SH-SY5Y (cell line): ENCODE results near the gene PRTG.

Experiments used
- GATA2 ChIP-seq: IDR thresholded peaks from 2 replicates; pipeline ENCODE4 v1.6.1; 2011; ENCODE audit warnings: mild to moderate bottlenecking, low read depth, low read length
- GATA3 ChIP-seq: IDR thresholded peaks from 2 replicates; pipeline ENCODE4 v1.6.1; 2011; ENCODE audit warnings: low read depth, mild to moderate bottlenecking, low read length, moderate library complexity

PRTG gene

DNA sequence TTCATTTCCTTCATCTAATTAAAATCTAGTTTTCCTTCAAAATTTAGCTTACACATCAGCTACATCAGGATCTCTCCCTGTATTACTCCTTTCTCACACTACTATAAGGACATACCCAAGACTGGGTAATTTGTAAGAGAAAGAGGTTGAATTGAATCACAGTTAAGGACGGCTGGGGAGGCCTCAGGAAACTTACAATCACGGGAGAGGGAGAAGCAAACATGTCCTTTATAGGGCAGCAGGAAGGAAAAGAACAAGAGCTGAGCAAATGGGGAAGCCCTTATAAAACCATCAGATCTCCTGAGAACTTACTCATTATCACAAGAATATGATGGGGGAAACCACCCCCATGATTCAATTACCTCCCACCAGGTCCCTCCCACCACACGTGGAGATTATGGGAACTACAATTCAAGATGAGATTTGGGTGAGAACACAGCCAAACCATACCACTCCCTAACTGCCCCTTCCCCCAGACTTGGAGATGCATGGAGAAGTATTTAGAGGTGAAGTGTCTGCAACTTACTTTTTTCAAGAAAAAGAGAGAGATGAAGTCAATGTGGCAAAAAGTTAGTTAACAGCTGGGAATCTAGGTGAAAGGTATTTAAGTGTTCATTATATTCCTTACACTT lies 21.3 kb downstream of the PRTG start:
- TF ChIP-seq GATA3 (no peak), GATA2 (no peak)

DNA sequence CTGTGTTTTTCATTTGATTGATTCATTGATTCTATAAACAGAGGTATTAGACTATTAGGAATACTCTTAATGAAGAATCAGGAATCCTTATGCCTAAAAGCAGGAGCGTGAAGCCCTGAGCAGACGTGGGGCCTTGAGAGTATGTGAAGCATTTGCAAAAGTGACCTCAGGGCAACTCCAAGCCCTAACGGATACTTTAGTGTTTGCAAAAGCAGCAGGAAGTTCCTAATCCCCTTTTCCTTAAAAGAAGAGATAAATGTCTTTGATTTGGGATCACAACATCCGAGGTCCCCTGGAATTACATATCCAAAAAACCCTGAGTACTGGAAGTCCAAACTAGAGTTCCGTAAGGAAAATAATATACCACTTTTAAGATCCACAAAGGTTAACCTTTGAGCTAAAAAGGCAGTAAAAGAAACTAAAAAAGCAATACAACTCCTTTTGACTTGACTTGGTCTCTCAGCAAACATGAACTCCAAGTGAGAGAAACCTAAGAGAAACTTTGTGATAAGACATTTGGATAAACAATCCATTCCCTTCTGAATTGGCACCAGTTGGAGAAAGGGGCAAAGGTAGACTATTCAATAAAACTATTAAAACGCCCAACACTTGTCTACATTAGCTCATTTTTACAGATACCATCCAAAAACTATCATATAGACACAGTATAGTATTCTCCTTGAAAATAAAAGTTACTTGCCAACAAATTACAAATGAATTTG lies 27.4 kb downstream of the PRTG start:
- TF ChIP-seq GATA3 (no peak), GATA2 (no peak)

DNA sequence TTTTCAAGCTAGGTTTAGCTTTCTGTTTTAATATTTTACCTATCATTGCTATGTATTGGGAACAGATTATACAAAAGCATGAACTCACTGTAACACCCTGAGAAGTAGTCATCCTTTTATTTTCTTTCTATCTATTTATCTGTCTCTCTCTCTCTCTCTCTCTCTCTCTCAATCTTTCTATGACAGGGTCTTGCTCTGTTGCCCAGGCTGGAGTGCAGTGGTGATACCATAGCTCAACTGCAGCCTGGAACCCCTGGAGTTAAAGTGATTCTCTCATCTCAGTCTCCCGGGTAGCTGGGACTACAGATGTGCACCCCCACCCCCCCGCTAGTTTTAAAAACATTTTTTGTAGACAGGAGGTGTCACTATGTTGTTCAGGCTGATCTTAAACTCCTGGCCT lies 28.9 kb downstream of the PRTG start:
- TF ChIP-seq GATA3 (no peak), GATA2 (no peak)

DNA sequence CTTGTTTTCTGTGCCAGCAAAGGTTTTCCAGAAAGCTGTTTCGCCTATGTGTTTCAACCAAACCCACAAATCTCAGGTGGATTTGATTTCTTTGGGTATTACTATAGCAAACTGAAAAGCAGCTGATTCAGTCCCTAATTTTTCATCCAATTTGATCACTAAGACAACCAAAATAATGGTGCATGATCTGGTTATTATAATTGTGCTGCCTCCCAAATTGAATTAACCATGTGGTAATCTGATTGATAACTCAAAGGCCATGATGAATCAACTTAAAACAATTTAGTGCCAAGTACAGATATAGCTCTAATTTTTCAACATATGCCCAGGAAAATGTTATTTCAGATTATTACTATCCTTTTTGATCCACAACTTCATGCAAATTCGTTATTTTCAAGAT lies 30.6 kb downstream of the PRTG start:
- TF ChIP-seq GATA3 = no peak
- TF ChIP-seq GATA2 = no peak

DNA sequence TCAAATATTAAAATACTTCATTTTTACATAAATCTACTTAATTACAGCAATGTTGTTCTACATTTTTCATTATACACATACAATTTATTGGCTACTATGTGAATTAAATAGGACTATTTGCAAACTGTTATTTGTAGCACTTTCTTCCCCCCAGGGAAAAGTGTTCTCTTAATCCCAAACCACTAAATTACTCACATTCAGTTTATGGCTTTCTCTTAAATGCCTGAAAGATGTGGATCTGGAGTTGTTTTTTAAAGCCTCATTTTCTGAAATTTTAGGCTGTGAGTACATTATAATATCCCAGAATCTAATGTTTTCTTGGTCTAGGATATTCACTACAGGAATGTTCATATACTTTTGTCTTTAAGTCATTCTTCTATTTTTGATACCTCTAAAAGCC lies 32.7 kb downstream of the PRTG start:
- TF ChIP-seq GATA2 (no peak), GATA3 (no peak)

DNA sequence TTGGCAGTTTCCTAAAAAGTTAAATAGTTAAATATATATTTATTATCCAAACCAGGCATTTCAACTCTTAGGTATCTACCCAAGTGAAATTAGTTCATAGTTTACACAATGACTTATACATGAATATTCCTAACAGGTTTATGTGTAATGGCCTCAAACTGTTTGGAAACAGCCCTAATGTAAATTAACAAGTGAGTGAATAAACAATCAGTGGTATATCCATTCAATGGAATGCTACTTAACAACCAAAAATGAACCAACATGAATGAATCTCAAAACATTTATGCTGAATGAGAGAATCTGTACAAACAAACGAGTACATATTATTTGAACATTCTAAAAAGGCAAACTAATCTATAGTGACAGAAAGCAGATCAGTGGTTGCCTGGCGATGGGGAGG lies 33.5 kb downstream of the PRTG start:
- no peak for TF ChIP-seq GATA3
- no peak for TF ChIP-seq GATA2

DNA sequence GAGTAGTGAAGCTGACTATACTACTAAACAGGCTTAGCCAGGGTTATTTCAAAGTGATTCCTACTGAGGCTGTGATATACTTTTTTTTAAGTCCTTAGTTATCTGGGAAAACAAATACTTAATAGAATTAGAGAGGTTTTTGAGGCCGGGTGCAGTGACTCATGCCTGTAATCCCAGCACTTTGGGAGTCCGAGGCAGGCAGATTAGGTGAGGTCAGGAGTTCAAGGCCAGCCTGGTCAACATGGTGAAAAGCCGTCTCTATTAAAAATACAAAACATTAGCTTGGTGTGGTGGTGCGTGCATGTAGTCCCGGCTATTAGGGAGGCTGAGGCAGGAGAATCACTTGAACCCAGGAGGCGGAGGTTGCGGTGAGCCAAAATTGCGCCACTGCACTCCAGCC lies 34.2 kb downstream of the PRTG start:
- TF ChIP-seq GATA3 (no peak), GATA2 (no peak)

DNA sequence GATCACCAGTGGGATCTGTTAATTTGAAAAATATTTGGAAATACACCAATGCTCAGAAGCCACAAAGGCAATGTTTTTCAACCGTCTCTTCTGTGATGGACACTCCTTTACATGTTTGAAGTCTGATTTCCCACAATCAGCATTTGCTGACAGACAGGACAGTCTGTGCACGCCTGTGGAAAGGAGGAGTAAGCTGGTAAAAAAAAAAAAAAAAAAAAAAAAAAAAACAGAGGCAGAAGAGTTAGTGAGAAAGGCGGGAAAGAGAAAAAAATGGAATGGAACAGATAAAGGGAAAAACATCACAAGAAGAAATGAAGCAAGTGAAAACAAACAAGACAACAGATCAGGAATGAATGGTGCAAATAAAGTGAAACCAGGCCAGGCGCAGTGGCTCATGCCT lies 35.0 kb downstream of the PRTG start:
- TF ChIP-seq GATA3 = no peak
- TF ChIP-seq GATA2 = no peak

DNA sequence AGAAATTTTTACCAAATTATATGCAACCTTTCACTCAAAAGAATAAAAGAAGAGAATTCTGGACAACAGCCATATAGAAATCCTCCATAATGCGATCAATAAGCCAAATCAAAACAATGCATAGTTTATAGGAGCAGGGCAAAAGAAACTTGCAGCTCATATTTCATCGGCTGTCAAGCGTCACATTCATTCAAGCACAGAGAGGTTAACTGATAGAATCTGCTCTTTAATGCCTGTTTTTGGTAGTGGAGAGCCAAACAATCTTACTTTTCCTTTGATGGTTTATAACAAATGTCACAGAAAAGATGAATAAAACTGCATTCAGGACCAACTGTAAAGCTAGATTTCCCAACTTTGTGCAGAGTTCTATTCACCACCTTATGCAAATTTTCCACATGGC lies 35.4 kb downstream of the PRTG start:
- TF ChIP-seq GATA3 = no peak
- TF ChIP-seq GATA2 = no peak

DNA sequence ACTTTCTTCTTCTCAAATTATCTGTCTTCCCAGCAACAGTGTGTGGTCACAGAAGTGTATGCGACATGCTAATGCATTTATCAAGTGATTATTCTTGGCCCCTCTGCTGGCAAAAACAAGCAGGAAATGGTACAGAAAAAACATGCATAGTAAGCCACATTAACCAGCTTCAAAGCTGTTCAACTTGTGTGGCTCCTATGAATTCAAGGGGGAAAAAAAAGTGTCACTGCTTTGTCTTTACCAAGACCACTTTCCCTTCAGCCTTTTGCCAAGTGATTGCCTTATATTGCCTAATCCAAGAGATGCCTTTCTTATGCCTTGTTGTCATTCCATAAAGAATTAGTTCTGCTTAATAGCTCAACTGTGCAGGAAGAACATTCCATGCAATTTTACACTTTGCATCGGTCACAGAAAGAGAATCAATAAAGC lies 39.1 kb downstream of the PRTG start:
- no peak for TF ChIP-seq GATA3

DNA sequence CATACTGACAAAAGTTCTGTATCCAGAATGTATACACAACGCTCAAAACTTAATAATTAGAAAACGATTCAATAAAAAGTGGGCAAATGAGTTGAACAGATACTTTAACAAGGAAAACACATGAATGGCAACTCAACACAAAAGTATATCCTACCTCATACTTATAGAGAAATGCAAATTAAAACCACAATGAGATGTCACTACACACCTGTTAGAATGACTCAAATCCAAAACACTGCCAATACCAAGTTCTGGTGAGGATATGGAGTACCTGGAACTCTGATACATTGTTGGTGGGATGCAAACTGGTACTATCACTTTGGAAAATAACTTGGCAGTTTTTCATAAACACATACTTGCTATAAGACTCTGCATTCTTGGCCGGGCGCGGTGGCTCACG lies 42.1 kb downstream of the PRTG start:
- TF ChIP-seq GATA3 = no peak
- TF ChIP-seq GATA2 = no peak

DNA sequence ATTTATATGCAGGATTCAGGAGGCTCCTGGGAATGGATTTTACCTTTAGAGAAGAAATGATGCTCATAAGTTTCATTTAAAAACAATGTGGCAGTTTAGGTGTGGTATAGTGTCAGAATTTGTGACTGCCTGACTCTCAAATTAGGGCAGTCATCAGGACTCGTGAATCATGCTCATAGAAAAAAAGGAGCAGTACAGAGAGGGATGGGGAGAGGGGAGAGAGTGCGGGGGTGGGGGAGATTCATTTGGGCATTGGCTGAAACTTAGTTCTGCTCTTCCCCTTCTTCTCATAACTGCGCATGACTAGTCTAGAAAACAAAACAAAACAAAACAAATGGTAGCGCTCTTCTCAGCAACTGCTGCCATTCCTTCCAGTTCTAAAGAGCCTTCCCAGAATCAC lies 44.3 kb downstream of the PRTG start:
- TF ChIP-seq GATA3 = no peak
- TF ChIP-seq GATA2 = no peak

DNA sequence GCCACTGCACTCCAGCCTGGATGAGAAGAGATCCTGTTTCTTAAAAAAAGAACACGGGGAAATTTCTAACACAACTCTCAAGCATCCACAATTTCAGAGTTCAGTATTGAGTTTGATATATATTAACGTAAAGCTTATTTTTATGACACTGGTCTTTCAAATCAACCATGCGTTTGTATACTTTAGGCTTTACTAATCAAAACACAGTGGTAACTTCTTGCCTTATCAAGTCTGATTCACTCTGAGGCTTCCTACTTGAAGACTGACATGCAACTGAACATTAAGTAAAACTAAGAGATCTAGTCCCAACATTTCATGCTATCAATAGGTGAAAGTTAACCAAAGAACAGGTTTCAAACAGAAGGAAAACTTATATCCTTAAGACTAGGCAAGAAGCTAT lies 46.7 kb downstream of the PRTG start:
- no peak for TF ChIP-seq GATA2
- no peak for TF ChIP-seq GATA3

DNA sequence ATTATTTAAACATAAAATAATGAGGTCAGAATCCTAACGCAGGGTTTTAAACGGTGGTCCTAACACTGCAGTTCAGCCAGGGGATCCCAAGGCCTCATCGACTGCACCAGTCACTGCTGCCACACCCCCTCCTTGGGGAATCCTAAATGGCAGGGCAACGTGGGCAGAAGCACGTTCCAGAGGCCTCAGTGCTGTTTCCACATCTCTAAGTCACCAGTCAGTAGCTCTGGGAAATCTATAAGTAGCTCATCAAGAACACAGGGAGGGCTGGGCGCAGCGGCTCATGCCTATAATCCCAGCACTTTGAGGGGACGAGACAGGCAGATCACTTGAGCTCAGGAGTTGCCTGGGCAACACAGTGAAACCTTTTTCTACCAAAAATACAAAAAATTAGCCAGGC lies 47.5 kb downstream of the PRTG start:
- TF ChIP-seq GATA3 = no peak

DNA sequence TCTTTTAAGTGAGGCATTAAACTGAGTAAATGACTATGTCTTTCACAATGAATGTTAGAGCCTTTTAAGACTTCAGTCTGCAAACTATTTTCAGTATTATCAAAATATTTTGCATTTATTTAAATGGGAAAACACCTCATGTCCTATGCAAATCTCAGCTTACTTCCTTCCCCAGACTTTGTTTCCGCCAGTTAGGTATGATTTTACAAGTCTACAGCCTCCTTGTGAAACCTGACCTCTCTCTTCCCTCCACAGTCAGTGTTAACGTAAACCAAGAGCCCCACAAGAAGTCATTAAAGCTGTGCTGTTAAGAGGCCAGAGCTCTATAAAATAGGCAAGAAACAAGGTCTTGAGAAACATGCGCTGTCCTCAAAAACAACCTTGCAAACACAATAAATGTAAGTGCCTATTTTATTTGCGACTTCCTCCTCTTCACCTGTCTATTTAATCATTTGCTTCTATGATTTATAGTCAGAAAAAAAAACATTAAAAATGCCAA lies 48.3 kb downstream of the PRTG start:
- TF ChIP-seq GATA2 (no peak), GATA3 (no peak)

DNA sequence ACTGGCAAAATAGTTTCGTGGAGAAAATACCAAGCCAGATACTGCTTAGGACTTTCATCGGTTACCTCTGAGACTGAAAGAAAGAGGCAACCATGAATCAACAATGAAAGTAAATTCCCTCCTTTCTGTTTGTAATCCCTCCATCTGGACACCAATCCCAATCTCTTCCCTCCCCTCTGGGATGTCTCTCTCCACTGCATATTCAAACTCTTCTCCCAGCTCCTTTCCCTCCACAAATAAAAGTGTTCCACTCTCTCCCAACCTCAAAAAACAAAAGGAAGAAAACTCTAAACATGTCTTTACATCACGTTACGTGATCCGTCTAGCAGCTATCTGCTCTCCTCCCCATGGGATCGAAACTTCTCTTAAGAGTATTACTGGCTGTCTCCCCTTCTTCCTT lies 55.2 kb downstream of the PRTG start:
- TF ChIP-seq GATA2 (no peak), GATA3 (no peak)
